ENCODE measurements around the gene SGSM1.

- TF ChIP-seq, protein P1, sequence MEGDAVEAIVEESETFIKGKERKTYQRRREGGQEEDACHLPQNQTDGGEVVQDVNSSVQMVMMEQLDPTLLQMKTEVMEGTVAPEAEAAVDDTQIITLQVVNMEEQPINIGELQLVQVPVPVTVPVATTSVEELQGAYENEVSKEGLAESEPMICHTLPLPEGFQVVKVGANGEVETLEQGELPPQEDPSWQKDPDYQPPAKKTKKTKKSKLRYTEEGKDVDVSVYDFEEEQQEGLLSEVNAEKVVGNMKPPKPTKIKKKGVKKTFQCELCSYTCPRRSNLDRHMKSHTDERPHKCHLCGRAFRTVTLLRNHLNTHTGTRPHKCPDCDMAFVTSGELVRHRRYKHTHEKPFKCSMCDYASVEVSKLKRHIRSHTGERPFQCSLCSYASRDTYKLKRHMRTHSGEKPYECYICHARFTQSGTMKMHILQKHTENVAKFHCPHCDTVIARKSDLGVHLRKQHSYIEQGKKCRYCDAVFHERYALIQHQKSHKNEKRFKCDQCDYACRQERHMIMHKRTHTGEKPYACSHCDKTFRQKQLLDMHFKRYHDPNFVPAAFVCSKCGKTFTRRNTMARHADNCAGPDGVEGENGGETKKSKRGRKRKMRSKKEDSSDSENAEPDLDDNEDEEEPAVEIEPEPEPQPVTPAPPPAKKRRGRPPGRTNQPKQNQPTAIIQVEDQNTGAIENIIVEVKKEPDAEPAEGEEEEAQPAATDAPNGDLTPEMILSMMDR (tag by site-specific recombination; IDR thresholded peaks at IDR 0.05): no peak
- TF ChIP-seq GLIS1 (tag by site-specific recombination; IDR thresholded peaks at IDR 0.05) (no peak), ZNF274 (IDR thresholded peaks at IDR 0.05; ENCODE audit: low read length) (no peak), ZNF274 (tag by site-specific recombination; IDR thresholded peaks at IDR 0.05; ENCODE audit: borderline replicate concordance) (no peak), ZXDB (tag by site-specific recombination; IDR thresholded peaks at IDR 0.05) (no peak), KLF9 (tag by site-specific recombination; IDR thresholded peaks at IDR 0.05; ENCODE audit: low read depth) (no peak), ZNF24 (tag by site-specific recombination; IDR thresholded peaks at IDR 0.05) (no peak), HOXD13 (CRISPR knock-in tag; IDR thresholded peaks at IDR 0.05; ENCODE audit: borderline replicate concordance) (no peak), ZNF324 (tag by site-specific recombination; IDR thresholded peaks at IDR 0.05) (no peak), ZNF292 (tag by site-specific recombination; IDR thresholded peaks at IDR 0.05; ENCODE audit: borderline replicate concordance, low read depth) (no peak)
- TF ChIP-seq, protein P2, sequence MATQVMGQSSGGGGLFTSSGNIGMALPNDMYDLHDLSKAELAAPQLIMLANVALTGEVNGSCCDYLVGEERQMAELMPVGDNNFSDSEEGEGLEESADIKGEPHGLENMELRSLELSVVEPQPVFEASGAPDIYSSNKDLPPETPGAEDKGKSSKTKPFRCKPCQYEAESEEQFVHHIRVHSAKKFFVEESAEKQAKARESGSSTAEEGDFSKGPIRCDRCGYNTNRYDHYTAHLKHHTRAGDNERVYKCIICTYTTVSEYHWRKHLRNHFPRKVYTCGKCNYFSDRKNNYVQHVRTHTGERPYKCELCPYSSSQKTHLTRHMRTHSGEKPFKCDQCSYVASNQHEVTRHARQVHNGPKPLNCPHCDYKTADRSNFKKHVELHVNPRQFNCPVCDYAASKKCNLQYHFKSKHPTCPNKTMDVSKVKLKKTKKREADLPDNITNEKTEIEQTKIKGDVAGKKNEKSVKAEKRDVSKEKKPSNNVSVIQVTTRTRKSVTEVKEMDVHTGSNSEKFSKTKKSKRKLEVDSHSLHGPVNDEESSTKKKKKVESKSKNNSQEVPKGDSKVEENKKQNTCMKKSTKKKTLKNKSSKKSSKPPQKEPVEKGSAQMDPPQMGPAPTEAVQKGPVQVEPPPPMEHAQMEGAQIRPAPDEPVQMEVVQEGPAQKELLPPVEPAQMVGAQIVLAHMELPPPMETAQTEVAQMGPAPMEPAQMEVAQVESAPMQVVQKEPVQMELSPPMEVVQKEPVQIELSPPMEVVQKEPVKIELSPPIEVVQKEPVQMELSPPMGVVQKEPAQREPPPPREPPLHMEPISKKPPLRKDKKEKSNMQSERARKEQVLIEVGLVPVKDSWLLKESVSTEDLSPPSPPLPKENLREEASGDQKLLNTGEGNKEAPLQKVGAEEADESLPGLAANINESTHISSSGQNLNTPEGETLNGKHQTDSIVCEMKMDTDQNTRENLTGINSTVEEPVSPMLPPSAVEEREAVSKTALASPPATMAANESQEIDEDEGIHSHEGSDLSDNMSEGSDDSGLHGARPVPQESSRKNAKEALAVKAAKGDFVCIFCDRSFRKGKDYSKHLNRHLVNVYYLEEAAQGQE (tag by site-specific recombination; IDR thresholded peaks at IDR 0.05): no peak
- TF ChIP-seq, protein P3, sequence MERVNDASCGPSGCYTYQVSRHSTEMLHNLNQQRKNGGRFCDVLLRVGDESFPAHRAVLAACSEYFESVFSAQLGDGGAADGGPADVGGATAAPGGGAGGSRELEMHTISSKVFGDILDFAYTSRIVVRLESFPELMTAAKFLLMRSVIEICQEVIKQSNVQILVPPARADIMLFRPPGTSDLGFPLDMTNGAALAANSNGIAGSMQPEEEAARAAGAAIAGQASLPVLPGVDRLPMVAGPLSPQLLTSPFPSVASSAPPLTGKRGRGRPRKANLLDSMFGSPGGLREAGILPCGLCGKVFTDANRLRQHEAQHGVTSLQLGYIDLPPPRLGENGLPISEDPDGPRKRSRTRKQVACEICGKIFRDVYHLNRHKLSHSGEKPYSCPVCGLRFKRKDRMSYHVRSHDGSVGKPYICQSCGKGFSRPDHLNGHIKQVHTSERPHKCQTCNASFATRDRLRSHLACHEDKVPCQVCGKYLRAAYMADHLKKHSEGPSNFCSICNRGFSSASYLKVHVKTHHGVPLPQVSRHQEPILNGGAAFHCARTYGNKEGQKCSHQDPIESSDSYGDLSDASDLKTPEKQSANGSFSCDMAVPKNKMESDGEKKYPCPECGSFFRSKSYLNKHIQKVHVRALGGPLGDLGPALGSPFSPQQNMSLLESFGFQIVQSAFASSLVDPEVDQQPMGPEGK (tag by site-specific recombination; IDR thresholded peaks at IDR 0.05): no peak
Observed at GRCh38 chr22:24857576-24857975, 51.6 kb downstream of the SGSM1 start.
